ENCODE measurements around the gene MTMR4.
A peak's percentile ranks its signal among the peaks of the same experiment; 100 is the strongest.
"Not testable (repeated sequence)": the region's sequence is repeated elsewhere in the genome, so short reads cannot be mapped to it uniquely, and the experiment has no call there.

MTMR4 gene

GRCh38 chr17:58492238-58493121 is 22.0 kb downstream of the MTMR4 start:
- no peak for DNase-seq (ENCODE audit: low read depth in 2 of 2)

GRCh38 chr17:58491510-58492045 is 22.9 kb downstream of the MTMR4 start:
- DNase-seq (ENCODE audit: low read depth in 2 of 2): no peak

GRCh38 chr17:58488428-58488890 is 26.0 kb downstream of the MTMR4 start:
- DNase-seq (ENCODE audit: low read depth in 2 of 2): no peak

DNA sequence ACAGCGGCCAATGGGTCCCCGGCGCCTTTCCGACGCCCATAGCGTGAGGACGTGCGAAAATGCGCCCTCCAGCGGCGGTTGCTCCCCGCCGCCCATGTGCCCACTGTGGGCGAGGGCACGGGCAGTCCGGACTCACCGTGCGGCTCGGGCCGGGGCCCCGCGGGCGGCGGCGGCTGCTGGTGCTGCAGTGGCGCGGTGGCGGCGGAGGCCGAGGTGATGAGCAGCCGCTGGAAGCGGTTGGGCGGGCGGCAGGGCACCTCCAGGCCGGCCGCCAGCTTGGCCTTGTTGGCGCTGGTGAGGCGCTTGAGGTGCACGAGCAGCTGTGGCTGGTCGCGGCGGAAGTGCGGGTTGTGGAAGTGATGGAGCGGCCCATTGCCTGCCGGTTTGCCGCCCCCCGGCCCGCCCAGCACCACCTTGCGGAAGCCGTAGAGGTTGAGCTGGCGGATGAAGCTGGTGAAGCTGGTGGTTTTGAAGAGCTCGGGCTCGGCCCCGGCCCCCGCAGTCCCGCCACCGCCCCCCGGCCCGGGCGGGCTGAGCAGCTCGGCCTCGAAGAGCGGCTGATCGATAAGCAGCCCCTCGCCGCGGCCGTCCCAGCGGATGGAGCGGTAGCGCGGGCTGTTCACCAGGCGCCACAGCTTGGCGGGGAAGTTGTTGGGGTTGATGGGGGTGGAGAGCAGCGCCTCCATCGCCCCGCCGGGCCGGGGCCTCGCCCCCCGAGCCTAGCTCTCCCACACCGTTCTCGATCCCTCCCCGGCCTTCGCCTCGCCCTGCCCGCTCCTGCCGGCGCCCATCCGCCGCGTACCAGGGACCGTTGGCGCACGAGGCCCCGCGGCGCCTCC is 26.6 kb downstream of the MTMR4 start, which contains the start of gene HSF5:
HSF5 (minus strand) TSS at position 820 of the 839 bp plus-strand sequence; CDS start at position 686, 134 bp downstream.
- DNase-seq (ENCODE audit: low read depth in 2 of 2): peak; percentile 42 to 57

DNA sequence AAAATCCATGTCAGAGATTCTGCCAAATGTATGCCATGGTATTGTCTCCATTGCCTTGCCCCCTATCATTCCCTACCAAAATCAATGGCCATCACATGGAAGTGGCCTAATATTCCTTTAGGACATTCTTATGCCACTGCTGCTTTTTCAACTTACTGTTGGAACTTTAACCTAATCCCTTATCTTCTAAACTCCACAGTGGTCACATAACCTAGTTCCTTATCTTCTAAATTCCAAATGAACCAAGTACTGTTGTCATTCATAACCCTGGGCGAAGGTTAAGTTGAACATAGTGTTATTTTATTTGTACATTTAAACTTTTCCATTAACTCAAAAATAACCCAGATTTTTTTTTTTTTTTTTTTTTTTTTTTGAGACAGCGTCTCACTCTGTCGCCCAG is 29.8 kb downstream of the MTMR4 start:
- DNase-seq (ENCODE audit: low read depth in 2 of 2): no peak

DNA sequence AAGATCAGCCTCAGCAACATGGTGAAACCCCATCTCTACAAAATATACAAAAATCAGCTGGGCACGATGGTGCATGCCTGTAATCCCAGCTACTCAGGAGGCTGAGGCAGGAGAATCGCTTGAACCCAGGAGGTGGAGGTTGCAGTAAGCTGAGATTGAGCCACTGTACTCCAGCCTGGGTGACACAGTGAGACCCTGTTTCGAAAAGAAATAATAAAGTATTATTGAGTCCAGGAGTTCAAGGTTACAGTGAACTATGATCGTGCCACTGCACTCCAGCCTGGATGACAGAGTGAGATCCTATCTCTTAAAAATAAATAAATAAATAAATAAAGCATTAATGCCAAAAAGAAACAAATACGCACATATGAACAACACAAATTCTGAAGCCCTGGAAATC is 32.6 kb downstream of the MTMR4 start:
- DNase-seq (ENCODE audit: low read depth in 2 of 2): not testable (repeated sequence)

DNA sequence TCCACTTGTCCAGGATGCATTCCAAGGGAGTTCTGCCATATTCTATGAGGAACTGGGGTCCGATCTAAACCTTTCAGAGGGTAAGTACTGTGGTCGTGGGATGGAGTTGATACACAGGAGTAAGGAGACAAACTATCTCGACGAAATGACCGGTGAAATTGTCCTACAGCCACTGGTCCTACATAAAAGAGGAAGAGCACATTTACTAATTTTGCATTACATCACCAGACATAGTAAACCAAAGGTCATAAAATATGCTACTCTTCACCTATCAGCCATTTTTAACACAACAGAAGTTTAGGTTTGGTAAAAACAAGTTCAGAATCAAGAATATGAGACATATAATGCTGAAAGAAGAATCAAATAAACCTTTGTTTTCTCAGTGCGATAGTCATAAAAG is 34.3 kb downstream of the MTMR4 start:
- DNase-seq (ENCODE audit: low read depth in 2 of 2): no peak

DNA sequence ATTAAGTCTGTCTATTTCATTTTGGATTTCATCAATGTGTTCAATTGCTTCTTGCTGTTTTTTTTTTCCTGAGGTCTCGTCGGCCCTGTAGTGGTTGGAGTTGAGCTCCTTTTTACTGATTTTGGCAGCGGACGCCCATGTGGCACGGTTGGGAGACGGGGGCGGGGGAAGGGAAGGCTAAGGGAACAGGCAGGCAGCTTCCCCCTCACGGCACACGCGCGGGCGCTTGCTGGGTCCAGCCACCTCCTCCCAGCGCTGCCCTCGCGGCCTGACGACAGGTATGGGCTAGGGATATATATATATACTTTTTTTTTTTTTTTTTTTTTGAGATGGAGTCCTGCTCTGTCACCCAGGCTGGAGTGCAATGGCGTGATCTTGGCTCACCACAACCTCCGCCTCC is 37.6 kb downstream of the MTMR4 start:
- DNase-seq (ENCODE audit: low read depth in 2 of 2): no peak

DNA sequence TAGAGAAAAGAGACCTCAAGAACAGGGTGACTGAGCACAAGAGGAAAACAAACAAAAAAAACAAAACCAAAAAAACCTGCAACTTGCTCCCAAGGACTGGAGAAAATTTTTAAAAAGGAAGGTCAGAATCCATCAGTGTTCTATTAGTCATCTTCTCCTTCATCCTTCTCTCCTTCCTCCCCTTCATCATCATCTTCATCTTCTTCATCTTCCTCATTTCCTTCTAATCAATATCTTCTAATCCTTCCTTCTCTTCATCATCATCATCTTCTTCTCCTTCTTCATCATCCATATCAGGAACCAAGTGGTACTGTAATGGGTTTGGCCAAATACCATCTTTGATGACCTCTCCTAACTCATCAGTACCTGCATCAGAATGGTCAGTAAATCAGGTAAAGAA is 38.5 kb downstream of the MTMR4 start:
- no peak for DNase-seq (ENCODE audit: low read depth in 2 of 2)

DNA sequence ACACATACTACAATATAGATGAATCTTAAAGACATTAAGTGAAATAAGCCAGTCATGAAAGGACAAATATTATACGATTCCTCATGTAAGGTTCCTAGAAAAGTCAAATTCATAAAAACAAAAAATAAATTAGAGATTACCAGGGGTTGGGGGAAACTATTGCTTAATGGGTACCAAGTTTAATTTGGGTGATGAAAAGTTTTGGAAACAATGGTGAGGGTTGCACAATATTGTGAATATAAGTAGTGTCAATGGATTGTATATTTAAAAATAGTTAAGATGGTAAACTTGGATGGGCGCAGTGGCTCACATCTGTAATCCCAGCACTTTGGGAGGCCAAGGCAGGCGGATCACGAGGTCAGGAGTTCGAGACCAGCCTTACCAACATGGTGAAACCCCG is 44.1 kb downstream of the MTMR4 start:
- no peak for DNase-seq (ENCODE audit: low read depth in 2 of 2)

GRCh38 chr17:58468944-58469343 is 45.5 kb downstream of the MTMR4 start:
- DNase-seq (ENCODE audit: low read depth in 2 of 2): no peak

GRCh38 chr17:58455491-58455890 is 58.9 kb downstream of the MTMR4 start:
- no peak for DNase-seq (ENCODE audit: low read depth in 2 of 2)

DNA sequence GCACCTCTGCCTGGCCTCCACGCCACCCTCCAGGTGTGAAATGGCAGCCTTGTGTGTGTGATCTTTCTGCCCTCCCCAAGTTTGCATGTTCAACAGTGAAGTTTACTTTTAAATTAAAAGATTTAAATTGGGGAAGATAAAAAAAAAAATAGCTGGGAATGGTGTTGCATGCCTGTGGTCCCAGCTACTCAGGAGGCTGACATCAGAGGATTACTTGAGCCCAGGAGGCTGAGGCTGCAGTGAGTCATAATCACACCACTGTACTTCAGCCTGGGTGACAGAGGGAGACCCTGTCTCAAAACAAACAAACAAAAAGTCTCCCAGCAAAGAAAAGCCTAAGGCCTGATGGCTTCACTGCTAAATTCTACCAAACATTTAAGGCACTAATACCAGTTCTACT is 61.7 kb downstream of the MTMR4 start:
- DNase-seq (ENCODE audit: low read depth in 2 of 2): no peak

DNA sequence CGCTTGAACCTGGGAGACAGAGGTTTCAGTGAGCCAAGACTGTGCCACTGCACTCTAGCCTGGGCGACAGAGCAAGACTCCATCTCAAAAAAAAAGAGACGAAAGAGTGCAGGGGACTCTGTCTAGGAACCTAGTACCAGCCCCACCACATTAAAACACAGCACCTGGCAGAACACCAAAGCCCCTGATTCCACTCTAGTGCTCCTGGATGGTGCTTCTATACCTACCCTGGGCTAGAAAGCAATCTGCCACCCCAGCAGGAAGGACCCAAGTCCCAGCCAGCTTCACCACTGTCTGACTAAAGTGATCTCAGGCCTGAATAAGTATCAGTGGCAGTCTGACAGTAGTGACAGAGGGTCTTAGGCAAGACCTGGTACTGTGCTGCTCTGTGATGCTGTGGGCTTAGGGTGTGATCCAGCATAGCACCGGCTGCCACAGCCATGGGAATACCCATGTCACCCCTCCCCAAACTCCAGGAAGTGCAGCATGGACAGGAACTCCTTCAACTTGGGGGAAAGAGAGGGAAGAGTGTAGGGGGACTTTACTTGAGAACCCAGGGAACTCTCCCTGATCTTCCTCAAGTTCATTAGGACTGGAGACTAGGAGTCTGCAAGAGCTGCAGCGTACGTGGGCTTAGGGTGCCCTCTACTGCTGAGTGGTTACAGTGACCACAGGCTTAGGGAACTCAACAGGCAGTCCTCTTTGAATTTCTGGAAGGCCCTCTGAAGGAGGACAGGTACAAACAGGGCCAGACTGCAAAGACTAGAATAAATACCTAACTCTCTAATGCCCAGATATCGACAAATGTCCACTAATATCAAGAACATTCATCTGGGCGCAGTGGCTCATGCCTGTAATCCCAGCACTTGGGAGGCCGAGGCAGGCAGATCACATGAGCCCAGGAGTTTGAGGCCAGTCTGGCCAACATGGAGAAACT is 67.1 kb downstream of the MTMR4 start:
- DNase-seq (ENCODE audit: low read depth in 2 of 2): peak; percentile 29 to 33

- no peak for DNase-seq (ENCODE audit: low read depth in 2 of 2)
These were observed 68.4 kb downstream of the MTMR4 start for GRCh38 chr17:58446086-58446485.
